Stimulated activated CD4-positive, alpha-beta T cell treated with anti-CD3 and anti-CD28 coated beads, Interleukin-12 subunit alpha, Interleukin-12 subunit beta, amount 100 ng/mL, for 4 hours (primary cell): Measurements from ENCODE around the gene DIS3L2.

Experiments used
- DNase-seq: peaks from one replicate; pipeline ENCODE4 v3.0.0-alpha.2; 2020

The DIS3L2 gene

DNA sequence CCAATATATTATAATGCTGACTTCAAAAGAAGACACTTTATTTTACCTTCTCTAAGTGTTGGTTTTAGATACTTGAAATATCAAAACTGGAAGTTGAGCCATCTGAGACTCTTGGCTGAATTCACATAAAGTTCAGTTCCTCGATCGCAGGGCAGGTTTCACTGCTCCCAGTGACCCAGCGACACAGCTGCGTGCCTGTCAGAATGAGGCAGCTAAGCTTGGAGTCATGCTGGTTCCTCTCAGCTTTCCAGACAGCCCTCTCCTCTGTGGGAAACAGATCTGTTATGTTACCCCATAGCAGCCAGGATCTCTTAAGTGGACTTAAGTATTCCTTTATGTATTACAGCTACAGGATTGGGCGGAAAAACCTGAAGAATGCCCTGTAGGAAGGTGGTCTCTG, 274.2 kb downstream of the DIS3L2 start:
- DNase-seq, result no peak

DNA sequence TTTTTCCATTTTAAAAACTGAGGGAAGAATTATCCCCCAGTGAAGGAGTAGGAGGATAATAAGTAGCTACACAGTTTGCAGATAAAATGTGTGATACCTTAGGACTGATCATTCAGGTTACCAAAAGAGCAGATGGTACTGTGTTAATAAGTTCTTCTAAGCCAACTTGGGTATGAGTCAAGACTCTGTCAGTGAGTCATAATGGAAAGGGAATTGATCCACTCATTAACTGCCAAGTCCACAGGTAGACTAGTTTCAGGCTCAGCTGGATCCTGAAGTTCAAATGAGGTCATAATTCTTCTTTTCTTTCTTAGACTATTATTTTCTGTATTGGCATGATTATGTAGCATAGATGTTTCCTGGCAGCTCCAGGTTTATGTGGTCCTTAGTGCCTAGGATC, 274.7 kb downstream of the DIS3L2 start:
- DNase-seq, result no peak

DNA sequence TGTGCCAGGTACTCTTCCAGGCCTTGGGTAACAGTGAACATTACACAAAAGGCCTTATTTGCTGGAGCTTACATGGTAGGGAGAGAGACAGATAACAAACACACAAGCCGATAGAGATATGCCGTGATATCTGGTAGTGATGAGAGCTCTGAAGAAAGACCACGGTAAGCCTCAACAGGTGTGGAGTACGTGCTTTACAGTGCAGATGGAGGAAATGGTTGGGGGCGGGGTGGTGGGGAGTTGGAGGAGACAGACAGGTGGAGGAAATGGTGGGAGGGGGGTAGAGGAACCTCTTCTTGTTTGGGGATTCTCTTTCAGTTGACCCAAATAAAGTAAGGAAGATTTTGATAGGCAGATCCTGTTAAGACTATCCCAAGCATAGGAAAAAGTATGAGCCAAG, 276.0 kb downstream of the DIS3L2 start:
- no peak for DNase-seq

DNA sequence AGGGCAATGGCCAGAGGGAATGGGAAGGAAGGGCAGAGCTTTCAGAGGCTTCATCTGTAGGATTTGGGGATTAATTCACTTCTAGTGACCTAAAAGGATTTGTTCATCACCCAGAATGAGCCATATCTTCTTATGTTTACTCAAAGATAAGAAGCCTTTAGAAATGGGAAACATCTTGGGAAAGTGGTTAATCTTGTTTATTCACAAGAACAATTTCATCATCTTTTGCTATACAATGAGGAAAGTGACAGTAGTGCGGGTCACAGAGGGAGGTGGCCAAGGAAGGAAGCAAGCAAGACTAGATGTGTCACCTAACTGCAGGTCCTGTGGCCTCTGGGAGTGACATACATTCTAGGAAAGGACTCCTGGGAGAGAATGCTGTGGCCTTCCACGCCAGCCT, 276.6 kb downstream of the DIS3L2 start:
- DNase-seq, result no peak

DNA sequence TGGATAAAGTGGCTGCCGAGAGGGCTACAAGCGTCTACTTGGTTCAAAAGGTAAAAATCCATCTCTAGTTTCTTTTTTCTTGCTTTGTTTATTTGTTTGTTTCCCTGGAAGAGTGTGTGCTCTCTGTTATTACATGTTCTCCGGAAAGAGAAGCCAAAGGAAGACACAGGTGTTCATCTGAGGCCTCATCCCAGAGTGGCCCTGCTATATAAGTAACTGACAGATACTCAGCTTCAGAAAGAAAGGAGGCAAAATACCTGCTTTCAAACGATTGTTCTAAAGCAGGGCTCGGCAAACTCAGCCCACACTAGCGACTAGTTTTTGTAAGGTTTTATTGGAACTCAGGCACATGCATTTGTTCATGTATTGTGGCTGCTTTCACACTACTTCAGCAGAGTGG, 277.1 kb downstream of the DIS3L2 start:
- no peak for DNase-seq

DNA sequence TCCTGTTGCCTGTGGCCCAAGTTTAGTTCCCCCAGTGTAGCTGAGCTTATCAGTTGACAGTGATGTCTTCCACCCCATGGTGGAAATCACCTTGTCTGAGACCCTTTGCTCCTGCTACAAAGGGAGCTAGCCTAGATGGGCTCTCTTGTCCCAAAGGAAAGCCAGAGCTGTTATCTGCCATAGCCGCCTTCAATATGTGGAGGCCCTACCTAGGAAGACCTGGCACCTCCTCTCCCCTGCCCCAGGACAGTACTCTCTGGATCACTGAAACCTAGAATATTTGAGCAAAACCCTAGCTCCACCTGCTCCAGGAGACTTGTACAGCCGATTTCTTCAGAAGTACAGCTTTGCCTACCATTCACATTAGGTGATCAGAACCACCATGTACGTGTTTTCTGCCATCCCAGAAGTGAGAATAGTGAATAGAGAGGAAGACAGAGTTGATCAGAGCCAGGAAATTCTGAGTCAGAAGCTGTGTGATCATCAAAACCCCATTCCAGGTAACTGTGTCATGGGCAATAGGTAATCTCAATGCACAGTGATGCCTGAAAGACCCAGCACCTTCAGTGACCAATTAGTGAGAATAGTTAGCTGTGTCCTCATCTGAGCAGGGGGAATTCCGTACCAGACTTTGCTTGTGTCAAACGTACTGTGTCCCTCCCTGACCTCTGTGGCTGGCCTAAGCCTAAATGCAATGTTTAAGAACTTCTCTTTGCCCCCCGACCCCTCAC, 278.6 kb downstream of the DIS3L2 start:
- no peak for DNase-seq

DNA sequence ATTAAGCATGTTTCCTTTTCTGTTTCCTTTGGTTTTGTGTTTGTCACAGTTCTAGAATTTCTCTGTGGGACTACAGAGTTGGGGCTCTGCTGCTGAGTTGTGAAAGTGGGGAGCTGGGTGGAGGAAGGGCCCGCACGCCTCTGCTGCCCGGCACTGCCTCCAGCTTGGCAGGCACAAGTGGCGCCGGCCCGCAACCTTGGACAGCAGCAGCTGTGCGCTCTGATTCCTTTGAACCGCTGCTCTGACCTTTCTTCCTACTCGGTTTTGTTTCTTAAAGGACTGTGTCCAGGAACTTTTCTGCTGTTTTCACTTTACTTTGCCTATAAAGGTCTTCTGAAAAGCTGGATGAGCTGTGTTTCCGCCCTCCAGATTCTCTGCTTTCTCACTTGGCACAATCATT, 279.4 kb downstream of the DIS3L2 start:
- DNase-seq, result no peak

DNA sequence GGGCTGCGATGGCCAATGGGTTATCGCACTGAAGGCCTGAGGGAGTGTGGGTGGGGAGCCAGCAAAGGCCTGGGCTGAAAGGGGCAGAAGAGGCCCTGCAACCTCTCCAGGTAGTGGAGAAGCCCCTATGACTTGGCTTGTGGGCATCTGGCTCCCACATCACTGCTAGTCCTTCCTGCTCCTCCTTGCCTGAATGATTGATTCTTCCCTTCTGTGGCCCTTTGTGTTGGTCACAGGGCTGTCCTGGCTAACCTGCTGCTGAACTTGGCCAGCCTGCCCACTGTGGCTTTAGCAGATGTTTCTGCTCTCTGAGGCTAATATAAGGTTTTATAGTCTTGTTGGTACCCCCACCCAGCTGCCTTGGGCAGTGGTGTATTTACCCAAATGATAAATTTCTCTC, 280.8 kb downstream of the DIS3L2 start:
- DNase-seq, result no peak

DNA sequence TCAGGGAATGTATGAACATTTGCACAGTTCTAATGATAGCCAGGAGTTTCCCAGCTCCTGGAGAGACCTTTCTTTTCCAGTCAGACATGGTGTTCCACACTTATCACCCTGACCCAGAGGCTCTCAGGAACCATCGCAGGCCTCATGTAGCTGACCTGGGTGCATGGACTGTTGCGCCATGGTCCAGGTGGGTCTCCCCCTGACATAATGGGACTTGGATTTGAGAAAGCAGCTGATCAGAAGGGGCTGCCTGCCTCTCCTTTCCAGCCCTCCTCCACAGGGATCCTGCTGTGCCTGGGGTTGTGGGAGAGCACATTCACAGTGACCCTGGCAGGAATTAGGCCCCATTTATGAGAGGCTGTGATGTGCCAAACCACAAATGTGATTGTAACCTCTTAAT, 283.6 kb downstream of the DIS3L2 start:
- DNase-seq, result no peak

DNA sequence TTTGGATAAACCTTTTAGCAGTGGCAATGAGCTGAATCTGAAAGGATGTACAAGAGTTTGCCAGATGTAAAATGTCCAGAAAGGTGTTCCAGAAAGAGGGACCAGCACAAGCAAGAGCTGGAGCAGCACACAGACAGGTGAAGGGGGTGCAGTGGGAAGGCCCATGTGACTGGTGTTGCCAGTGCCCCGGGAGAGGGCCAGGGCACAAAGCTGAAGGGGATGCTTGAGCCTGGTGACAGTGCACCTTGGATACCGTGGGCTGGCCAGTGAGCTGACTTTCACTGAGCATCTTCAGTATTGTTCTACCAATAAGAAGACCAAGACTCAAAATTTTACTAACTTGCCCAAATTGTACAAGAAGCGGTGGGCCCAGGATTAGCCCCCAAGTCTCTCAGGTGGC, 284.7 kb downstream of the DIS3L2 start:
- DNase-seq, result no peak

DNA sequence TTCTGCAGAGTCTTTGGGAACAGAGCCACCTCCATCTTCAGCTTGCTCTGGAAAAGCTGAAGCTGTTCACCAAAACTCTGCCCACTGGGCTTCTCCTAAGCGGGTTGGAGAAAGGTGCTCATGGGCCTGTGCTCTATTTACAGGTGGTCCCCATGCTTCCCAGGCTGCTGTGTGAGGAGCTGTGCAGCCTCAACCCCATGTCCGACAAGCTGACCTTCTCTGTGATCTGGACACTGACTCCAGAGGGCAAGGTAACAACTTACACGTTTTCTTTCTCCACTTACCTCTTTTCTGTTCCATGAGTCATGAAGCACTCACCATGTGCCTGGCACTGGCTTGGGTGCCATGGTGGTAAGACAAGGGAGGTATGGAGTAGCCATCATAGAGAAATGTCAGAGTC, 287.6 kb downstream of the DIS3L2 start:
- no peak for DNase-seq

DNA sequence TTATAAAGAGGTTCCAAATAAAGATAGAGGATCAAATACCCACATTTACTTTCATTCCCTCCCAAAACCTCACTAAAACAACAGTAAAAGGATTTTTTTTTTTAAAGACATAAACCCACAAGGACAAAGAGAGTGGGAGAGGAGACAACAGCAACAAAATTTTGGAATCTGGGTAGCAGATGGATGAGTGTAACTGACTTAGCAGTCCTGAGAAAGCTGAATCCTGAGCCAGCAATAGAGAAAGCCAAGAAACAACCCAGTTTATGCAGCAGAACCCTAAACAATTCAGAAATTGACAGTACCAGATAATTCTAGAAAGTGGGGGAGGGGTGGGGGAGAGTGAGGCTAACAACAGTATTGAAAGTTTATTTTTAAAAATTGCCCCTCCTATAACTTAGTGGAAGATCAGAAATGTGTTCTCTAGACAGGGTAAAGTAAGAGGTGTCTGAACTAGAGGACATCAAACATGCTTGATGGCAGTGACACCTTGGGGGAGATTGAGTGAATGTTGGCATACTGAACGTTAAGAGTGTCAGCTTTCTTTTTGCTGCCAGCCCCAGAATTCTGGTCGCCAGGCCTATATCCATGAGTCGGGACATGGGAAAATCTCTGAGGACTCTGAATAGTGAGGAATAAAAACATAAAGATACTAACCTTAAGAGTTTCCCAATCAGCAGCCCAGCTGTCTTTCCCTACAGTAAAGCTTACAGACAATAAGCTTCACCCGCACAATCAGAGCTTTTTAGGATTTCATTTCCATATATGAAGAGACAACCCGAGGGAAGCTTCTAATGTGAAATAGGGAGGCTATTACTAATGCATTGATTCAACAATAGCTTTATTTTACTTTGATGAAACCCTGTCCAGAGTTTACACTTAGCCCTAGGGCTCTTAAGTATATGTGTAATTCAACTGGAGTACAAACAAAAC, 289.0 kb downstream of the DIS3L2 start:
- DNase-seq, result no peak

DNA sequence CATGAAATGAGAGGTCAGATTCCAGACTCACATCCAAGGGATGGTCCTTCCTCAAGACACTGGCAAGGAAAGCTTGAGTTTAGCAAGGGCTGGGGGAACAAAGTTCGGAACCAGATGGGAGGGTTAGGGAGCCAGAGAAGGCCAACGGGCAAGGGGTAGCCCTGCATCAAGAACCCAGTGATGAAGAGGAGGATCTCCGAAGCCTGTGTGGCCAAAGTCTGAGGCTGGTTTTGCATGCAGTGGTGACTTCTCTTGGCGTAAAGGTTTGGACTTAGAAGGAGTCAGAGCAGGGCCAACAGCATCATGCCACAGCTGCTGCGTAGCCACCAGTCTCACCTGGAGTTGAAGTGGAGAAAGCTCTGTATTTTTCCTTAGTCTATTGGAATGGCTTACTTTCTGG, 293.5 kb downstream of the DIS3L2 start:
- DNase-seq, result no peak

DNA sequence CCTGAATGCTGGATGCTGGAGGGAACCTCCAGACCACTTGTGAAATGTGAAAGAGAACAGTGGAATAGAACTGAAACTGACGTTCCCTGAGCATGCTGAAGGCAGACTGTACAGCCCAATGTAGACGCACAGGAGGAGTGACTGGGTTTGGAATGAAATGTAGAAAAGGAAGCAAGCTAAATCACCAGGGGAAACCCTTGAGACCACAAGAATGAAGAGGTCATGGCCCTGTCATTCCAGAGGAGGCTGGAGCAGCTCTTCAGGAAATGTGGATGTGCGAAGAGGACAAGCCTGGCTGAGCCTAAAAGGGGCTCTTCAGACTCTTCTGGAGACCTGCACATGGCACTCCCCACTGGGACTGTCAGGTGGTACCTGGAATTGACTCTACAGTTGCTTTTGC, 298.6 kb downstream of the DIS3L2 start:
- no peak for DNase-seq

DNA sequence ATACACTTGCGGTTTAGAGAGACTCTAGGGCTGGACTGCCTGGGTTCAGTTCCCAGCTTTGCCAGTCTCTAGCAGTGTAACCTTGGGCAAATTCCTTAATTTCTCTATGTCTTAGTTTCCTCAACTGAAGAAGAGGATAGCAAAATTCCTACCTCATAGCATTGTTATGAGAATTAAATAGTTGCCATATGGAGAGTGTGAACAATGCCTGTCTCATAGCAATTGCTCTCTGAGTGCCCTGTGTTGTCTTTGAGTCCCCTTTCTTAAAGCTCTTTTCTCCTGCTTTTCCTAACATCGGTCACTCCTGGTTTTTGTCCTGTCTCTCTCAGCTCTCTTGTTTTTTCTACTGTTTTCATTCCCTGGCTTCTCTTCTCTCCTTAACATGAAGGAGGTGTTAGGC, 300.3 kb downstream of the DIS3L2 start:
- no peak for DNase-seq

DNA sequence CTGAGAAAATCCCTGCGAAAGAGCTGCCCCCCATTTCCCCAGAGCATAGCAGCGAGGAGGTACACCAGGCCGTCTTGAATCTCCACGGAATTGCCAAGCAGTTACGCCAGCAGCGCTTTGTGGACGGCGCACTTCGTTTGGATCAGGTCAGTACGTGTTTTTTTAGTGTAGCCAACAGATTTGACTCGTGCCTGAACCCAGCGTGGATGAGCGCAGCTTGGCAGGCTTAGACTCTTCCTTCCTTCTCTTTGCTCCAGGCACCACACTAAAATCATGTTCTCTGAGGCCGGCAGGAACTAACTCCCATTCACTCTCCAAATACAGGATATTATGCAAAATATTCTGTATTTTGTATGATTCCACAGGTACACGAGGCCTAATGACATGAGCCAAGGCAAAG, 301.8 kb downstream of the DIS3L2 start:
- no peak for DNase-seq

DNA sequence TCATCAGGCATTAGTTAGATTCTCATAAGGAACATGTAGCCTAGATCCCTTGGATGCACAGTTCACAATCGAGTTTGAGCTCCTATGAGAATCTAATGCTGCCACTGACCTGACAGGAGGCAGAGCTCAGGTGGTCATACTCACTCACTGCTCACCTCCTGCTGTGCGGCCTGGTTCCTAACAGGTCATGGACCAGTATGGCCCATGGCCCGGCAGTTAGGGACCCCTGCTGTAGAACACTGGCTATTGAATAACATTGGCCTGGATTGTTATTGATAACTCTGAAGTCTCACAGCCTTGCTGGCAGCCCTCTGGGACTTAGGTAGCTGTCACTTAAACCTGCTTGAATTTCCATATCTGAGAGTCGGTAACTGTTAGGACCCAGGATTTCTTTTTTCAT, 302.6 kb downstream of the DIS3L2 start:
- DNase-seq, result no peak

DNA sequence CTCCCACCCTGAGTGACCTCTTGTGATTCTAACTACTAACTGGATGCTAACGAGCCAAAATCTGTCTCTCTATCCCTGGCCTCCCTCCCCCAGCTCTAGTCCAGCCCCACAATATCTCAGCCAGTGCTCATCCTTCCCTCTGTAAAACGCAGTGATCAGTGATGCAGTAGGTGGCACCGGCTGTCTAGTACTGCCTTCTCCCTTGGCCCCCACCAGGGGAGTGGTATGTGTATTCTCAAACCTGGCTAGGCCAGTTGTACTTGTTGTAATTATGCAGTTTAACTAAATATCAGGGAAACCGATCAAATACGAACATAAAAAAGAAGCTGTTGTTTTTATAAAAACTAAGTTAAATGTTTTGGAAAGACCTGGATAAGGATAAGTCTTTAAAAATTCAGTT, 303.8 kb downstream of the DIS3L2 start:
- no peak for DNase-seq

DNA sequence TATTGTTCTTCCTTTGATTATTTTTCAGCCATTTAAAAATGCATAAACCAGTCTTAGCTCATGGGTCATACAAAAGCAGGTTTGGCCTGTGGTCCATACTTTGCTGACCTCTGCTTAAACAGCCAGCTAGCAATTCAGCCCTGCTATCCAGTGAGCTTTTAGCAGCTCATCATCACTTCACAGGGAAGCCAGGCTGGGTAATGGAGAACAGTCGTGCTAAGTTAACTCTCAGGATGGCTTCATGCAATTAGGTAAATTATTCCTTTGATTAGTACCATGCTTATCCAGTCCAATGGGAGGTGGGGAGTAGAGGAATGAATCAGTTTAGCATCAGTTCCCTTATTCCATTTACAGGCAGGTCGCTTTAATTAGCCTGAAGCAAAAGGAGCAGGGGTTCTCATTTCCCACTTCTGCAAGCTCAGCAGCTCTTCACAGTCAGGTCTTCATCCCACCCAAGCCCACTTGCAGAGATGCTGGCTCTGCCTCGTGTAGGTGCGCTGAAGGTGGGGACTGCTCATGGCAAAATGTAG, 307.2 kb downstream of the DIS3L2 start:
- no peak for DNase-seq

DNA sequence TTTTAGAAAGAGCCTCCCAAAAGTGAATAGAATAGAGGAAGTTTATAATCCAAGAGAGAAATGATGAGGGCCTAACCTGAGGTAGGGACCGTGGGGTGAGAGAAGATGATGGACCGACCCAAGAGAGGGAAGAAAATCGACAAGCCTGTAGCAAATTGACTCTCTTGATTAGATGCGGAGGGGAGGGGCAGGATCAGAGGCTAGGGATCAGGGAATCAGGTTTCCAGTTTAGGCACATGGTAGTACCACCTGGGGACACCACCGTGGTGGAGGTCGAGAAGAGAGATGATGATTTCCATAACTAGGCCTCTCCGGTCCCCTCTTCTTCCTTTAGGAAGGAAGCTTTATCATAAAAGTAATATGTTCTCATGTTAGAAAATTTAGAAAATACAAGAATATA, 308.4 kb downstream of the DIS3L2 start:
- no peak for DNase-seq

DNA sequence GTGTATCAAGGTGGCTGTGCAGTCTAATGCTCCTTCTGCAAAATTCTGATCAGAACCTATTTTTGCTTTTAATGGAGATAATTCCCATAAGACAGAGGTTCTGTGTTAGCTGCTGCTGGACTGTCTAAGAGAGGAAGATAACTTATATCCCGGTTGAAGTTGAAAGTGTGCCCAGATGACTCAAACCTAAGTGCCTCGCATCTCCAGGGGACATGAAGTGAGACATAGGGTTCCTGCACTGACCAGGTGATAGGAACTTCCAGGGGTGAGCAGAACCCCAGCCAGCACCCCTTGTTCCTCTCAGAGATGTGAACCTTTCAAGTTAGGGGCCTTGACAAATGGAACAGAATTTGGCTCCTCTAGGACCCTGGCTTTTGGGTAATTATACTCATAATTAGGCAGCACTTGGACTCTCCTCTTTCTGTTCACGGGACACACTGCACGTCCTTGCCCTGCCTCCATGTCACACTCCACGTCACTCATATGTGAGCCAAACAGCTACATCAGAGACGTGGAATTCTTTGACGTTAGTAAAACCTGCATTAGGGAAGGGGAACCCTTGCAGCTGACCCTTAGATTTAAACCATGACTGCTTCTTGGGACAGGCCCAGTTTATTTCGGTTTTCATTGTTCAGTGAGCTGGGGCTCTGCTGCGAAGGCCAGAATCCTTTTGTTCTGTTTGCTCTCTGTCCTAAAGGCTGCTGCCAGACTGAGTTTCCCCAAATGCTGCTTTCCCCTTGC, 312.6 kb downstream of the DIS3L2 start:
- no peak for DNase-seq

DNA sequence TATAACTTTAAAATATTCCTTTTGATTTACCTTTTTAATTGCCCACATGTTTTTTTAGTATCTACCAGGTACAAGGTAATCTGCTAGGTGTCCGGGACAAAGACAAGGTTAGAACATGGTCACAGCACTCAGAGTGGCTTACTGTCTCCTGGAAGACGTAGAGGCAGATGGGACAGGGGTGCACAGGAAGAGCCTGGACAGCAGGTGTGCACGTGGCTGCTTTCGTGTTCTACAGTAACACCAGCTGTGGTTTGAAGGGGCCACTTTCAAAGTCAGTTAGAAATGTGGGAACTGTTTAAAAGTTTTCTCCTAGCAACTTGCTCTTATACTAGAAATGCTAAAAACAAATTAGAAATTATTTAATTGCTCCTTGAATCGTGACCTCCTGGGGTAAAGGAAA, 314.2 kb downstream of the DIS3L2 start:
- DNase-seq, result no peak

DNA sequence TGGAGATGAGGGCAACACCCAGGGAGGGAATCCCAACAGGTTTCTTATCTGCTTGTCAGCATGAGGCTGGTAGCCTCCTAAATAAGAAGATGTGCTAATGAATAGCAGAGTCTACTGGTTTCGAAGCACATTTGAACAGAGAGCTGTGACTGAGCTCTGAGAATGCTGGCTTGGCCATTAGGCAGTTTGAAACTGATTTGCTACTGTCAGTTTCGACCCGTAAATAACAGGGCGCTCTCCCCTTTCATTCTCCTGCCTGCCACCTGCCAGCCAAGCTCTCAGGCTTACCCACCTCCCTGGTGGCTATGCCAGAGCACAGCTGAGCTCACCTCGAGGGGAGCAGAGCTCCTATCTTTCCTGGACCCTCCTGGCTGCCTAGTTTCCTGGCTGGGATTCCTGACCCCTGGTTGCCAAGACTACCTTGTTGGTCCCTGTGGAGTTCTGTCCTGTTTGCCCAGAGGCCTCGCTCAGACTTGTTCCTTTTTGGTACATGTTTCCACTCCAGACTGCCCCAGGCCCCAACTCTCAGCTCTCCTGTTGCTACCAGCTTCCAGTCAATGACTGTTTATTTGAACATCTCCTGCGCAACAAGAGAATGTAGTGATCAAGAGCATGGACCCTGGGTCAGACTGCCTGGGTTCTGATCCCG, 314.7 kb downstream of the DIS3L2 start:
- no peak for DNase-seq
